Fibroblast of the aortic adventitia (primary cell): ENCODE data around the gene C1GALT1C1. TPM values are rescaled to one million over a fixed set of nuclear protein-coding genes. Genes with fewer than 3 reads are reported as not detected.

ENCODE experiments used
- DNase-seq: peaks from one replicate; pipeline ENCODE4 v3.0.0-alpha.2; 2010; ENCODE audit warnings: low read depth
- H3K4me3 ChIP-seq: 2 replicates; pipeline ENCODE4 v1.5.1; 2011; ENCODE audit warnings: low read depth, mild to moderate bottlenecking, control low read depth, low read length, moderate library complexity
- total RNA-seq: library from RNA; depleted of rRNA; stranded (reverse); fragments of >200 nt; gene quantifications from 2 replicates; pipeline ENCODE4 v1.2.3, GENCODE V29; 2012; ENCODE audit warnings: low replicate concordance
- TF ChIP-seq, protein P1 (sequence below): IDR thresholded peaks from 2 replicates; pipeline ENCODE4 v1.5.1; 2011; ENCODE audit warnings: mild to moderate bottlenecking, low read length, control low read depth, inconsistent platforms; ENCODE audit not compliant: insufficient read depth

Gene C1GALT1C1
- total RNA-seq, 1 donor = 41.1 TPM

DNA sequence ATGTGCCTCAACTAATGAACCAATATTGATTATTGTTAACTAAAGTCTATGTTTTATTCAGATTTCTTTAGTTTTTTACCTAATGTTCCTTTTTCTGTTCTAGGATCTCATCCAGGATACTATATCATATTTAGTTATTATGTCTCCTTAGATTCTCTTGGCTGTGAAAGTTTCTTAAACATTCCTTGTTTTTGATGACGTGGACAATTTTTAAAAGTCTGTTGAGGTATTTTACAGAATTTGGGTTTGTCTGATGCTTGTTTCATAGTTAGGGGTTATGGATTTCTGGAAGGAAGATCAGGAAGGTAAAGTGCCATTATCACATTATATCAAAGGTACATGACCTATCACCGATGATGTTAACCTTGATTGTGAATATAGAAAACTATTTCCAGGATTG, 44.2 kb downstream of the C1GALT1C1 start:
- no peak overlapping the region for H3K4me3 ChIP-seq
- no peak for DNase-seq
- TF ChIP-seq, protein P1, sequence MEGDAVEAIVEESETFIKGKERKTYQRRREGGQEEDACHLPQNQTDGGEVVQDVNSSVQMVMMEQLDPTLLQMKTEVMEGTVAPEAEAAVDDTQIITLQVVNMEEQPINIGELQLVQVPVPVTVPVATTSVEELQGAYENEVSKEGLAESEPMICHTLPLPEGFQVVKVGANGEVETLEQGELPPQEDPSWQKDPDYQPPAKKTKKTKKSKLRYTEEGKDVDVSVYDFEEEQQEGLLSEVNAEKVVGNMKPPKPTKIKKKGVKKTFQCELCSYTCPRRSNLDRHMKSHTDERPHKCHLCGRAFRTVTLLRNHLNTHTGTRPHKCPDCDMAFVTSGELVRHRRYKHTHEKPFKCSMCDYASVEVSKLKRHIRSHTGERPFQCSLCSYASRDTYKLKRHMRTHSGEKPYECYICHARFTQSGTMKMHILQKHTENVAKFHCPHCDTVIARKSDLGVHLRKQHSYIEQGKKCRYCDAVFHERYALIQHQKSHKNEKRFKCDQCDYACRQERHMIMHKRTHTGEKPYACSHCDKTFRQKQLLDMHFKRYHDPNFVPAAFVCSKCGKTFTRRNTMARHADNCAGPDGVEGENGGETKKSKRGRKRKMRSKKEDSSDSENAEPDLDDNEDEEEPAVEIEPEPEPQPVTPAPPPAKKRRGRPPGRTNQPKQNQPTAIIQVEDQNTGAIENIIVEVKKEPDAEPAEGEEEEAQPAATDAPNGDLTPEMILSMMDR = no peak

Other genes starting within 250 kb of the C1GALT1C1 start
- gene LAMP2, start 160.8 kb downstream of the C1GALT1C1 start, total RNA-seq = 46.8 and 247 TPM in 2 replicates
- gene CUL4B, start 69.1 kb downstream of the C1GALT1C1 start, total RNA-seq = 59.7 and 76.1 TPM in 2 replicates
- 20.6 and 52.1 TPM in 2 replicates for gene MCTS1, start 26.0 kb downstream of the C1GALT1C1 start, total RNA-seq
- gene CT47B1, start 245.8 kb upstream of the C1GALT1C1 start, total RNA-seq = not detected in 2 replicates